Activated CD4-positive, CD25-positive, alpha-beta regulatory T cell treated with anti-CD3 and anti-CD28 coated beads, Interleukin-2, amount 50 U/mL, for 72 hours (primary cell): ENCODE data around the gene OR6B3.
A peak's percentile ranks its signal among the peaks of the same experiment; 100 is the strongest.

Experiments
- DNase-seq: peaks from one replicate; pipeline ENCODE4 v3.0.0; 2021

OR6B3 gene

DNA sequence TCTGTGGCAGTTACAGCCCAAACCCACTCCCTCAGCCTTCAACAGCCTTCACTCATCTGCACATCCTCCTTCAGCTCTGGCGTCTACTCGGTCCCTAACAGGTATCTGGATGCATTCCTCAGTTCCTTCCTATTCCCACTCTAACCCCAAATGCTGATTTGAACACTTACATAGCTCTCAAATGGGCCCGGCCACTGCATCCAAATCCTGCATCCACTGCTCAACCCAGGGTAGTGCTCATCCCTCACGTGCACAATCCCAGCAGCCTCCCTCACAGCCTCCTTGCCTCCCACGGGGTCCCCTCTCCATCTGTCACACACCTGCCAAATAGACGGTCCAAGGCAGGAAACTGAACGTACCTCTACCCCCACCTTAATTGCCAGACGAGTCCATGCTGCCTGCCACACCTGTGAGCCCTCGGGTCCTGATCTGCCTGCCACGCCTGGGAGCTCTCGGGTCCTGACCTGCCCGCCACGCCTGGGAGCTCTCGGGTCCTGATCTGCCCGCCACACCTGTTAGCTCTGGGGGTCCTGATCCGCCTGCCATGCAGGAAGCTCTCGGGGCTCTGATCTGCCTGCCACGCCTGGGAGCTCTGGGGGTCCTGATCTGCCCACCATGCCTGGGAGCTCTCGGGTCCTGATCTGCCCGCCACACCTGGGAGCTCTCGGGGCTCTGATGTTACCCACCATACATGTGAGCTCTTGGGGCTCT, 9.9 kb downstream of the OR6B3 start:
- no peak for DNase-seq

DNA sequence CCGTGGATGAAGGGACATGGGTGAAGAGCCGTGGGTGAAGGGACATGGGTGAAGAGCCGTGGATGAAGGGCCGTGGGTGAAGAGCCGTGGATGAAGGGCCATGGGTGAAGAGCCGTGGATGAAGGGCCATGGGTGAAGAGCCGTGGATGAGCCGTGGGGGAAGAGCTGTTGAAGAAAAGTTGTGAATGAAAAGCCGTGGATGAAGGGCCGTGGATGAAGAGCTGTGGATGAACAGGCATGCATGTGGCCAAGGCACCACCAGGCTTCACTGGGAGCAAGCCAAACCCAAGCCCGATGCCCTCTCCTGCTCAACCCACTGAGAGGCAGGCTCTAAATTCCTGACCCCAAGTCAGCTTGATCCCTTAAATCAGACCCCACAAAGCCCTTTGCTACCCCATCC, 10.6 kb downstream of the OR6B3 start:
- no peak for DNase-seq

DNA sequence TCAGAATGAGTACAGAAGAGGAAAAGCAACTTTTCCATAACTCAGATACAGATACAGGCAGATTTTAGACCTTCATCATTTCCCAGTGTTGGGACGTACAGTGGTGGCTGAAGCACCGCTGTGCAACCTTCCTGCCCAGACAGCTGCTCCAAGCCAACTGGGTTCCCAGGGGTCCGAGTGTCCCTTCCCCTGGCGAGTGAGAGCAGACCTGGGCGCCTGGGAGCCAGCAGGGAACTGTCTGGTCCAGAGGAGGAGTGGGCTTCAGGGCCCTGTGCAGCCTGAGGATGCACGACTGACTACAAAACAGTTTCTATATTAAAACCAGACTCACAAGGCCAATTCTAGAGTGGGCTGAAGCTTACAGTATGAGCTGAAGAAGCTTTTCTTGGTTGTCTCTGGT, 12.0 kb downstream of the OR6B3 start:
- DNase-seq = no peak

DNA sequence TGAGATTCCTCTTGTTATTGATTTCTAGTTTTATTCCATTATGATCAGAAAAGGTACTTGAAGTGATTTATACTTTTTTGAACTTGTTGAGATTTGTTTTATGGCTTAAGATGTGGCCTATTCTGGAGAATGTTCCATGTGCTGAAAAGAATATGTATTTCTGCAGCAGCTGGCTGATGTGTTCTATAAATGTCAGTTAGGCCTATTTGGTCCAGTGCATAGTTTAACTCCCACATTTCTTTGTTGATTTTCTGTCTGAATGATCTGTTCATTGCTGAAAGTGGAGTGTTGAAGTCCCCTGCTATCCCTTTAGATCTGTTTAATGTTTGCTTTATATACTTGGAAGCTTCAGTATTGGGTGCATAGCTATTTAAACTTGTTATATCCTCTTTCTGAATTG, 16.0 kb downstream of the OR6B3 start:
- DNase-seq = no peak

DNA sequence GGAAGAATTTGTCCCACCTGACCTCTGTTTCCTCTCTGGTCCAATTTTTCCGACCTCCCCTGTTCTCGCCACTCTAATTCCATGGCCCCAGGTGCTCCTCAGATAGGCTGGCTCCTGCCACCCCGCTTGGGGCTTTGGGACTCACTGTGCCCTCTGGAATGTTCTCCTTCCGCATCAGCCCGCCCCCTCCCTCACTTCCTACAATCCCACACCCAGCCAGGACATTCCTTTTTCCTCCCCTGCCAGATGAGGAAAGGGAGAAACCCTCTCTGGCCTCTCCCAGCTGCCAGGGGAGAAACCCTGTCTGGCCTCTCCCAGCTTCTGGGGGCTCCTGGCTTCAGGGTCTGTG, 20.0 kb downstream of the OR6B3 start:
- no peak for DNase-seq

DNA sequence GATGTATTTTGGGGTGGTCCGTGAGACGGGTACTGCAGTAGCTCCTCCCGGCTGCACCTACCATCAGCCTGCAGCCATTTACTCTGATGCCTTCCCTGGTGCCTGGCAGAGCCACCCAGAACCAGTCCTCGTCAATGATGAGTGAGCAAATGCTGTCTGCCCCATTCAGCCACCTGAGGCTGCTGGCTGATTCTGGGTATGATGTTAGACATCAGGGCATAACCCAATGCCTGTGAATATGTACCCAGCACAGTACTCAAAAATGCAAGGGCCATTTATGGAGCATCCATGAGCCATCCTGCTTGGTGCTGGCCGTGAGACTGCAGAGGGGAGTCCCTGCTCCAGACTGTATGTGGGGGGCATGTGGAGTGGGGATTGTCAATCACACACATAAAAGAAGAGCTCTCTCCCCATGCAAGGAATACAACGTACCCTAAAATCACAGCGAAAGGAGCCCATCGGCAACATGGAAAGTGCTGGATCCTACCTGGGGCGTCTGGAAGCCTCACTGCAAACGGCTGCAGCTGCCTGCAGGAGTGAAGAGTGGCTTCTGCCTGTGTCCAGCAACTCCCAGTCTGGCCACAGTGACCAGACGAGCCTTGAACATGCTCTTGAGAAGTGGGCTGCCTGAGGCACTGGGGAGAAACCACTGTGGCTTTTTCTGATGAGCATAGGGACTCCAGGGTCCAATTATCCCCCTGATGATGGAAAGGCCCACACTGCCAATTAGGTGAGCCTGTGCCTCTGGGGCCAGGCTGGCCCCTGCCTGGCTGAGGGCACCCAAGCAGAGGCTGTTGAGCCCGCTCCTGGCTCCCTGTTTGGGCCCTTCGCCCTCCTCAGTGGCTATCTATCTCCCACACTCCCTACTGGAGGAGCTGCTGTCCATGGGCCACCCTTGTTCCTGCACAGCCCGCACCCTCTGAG, 20.7 kb downstream of the OR6B3 start:
- no peak for DNase-seq

DNA sequence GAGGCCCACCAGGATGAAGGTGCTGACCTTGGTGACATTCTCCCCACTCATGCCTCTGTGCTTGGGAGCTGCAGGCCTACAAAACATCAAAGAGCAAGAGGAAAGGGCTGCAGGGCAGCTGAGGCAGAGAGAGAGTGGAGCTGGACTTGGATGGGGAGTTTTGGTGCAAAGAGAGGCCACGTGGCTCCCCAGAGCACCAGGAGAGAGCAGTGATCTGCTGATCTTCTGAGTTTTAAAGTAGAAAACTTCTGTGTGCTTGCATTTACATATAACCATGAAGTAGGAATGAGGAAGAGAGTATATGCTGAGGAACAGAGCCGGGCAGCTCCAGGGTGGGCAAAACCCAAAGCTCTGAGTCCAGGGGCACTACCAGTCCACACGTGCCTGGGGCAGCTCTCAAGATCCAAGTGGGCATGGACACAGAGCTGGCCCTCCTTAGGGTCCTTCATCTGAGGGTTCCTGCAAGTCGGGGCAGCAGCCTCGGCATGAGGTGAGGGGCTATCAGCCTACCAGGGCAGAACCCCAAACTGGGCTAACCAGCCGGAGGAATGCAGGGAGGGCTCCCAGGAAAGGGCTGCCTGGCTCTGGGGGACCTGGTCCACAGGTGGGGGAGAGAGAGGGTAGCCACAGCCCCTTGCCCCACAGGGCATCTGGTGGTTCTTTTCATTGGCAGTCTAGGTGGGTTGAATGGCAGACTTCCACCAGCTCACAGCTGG, 22.8 kb downstream of the OR6B3 start, which contains the start of gene OR6B2:
OR6B2 (minus strand) TSS at position 51 of the 716 bp plus-strand sequence; CDS start at position 51, 0 bp downstream.
- no peak for DNase-seq

DNA sequence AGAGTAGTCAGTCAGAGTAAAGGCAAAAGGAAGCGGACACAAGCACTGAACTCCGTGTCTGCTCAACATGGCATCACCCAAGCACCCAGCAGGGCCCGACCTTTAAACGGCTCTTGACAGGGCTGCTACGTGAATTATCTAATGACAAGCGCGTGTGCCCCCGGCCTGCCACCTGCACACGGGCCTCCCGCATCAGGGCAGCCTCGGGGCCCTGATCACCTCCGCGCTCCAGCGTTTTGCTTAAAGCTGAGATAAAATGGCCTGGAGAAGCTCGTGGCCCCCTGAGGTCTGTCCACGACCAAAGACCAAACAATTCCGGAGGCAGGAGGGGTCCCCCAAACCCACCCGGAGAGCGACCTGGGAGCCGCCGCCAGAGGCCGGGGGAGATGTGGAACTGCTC, 28.6 kb downstream of the OR6B3 start:
- peak; percentile 46 for DNase-seq

DNA sequence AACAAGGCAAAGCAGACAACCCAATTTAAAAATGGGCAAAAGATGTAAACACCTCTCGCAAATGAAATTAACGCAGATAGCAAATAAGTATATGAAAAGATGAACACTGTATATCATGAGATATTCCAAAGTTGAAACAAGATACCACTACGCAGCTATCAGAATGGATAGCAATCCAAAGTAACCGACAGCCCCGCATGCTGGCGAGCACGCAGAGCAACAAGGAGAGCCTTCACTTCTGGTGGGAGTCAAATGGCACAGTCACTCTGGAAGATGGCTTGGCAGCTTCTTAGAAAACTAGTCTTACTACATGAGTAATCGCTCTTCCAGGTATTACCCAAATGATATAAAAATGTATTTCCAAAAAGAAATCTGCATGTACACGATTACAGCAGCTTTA, 29.5 kb downstream of the OR6B3 start:
- DNase-seq = no peak

DNA sequence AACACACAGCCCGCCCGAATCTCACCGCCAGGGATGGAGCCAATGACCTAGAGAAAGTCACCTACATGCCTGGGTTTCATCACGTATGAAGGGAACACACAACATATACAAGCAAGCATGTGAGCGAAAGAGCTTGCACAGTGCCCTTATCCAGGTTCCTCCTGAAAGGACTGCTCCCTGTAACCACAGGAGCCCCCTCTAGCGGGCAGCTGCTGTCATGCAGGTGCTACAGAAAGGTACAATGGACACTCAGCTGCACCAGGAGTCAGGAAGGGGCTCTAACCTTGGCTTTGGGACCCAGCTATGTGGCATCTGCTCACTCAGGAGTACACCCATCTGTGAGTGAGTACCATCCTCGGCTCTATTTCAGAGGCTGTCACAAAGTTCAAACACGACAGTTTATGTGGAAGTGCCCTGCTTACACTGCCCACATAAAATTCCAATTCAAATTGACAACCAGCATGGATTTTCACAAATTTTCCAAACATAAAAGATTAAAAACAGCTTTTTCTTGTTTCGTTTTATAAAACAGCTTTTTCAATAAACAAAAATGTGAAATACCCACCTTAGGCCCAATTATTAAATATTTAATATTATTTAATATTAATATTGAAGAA, 31.7 kb downstream of the OR6B3 start:
- peak; percentile 61 for DNase-seq

DNA sequence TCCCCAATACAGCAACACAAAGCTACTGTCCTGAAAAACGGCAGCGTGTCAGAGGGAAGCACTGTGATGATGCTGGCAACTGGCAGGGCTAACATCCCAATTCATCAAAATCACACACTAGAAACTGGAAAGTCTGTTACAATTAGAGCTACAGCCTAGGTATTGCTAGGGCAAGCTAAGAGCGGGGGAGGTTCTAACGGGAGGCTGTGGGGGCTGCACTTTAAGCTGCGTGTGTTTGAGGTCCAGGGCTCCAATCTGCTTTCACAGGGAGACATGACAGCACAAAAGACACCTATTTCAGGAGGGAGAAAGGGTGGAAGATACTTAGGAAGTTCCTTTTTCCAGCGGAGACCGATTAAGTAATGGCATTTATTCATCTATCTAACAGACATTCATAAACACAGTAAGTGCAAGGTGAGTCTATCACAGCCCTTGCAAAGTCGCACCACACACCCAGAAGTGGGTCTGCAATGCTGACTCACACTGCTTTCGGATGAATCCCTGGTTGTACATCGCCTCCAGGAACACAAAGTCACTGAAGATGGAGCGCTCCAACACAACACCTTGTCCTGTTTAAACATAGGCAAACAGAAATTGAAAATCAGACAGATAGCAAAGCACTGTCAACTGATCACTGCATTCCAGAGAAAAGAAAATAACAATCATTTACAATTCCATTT, 35.1 kb downstream of the OR6B3 start:
- no peak for DNase-seq

DNA sequence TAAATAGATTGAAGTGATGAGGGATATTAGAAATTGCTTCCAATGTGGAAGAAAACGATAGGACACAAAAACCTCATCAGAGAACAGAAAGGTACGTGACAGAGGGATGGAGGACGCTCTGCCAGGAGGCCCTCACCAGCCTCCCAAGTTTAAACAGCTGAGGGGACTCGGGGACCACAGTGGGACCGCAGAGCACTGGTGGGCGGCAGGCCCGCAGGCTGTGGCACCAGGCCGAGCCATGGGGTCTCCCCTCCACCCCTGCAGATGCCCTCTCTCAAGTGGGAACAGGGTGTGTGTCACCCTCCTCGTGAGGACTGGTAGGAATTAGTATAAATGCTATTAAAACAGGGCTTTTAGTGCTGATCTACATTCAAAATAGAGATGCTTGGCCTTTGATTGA, 39.0 kb downstream of the OR6B3 start:
- DNase-seq = no peak

DNA sequence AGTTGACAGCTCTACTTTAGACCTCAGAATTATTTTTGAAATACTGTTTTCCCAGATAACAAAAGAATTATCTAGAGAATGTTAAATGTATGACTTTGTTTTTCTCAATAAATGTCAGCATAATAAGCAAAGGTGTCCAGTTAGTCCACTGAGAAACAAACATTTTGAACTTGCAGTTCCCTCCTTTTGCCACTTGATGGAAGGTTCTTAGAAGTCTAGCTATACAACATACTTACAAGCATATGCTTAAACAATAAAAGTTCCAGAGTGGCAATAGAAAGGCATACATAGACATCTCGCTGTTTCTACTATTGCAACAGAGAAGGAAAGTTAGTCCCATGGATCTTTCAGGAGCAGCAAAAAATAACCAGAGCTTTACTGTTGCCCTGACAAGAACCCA, 40.0 kb downstream of the OR6B3 start:
- DNase-seq = no peak

DNA sequence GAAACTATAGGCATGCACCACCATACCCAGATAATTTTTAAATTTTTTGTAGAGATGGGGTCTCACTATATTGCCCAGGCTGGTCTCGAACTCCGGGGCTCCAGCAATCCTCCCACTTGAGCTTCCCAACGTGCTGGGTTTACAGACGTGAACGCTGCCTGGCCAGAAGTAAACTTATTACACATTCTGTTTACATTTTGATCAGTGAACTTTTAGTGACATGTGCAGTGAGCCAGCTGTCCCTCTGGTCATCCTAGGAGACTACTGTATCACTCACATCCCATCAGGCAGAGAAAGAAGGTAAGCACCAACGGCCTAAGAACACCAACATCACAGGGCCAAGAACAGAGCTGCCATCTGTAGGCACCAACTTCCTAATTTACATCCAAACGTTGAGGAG, 50.3 kb downstream of the OR6B3 start:
- no peak for DNase-seq

DNA sequence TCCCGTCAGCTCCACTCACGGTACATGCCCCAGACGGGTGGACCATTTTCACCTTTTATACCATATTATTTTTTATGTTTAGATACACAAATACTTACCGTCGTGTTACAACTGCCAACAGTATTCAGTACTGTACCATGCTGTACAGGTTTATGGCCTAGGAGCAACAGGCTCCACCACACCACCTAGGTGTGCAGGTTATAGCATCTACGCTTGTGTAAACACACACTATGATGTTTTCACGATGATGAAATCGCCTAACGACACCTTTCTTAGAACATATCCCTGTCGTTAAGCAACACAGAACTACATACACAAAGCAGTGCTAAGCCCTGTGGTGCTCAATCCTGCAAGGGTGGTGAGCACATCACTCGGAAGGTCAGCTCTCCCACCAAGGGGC, 52.6 kb downstream of the OR6B3 start:
- DNase-seq = no peak

DNA sequence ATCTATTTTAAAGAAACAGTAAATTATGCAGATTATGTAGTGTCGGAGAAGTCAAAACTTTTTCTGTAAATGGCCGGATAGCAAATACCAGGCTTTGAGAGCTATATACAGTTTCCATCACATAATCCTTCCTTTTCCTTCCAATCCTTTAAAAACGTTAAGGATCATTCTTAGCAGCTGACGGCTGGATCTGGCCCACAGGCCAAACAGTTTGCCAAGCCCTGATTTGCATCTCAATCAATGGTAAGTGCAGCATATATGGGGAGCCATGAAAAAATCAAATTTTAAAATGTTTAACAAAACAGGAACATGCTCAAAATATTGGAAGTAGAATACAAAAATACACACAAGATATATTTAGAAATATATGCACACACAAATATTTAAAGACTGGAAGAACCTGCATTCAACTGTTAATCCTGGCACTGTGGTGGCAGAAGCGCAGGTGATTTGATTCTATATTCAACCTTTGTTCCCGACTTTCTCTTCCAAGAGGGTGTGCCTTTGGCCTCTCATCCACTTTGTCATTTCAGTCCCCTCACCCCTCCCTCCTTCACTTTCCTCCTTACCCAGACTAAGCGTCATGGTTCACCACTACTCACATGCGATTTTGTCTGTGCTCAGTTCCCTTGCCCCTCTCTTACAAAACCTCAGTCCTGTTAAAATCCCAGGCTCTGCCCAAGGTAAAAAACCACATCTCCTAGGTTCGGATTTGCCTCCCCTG, 55.5 kb downstream of the OR6B3 start:
- no peak for DNase-seq
